ENCODE data around the gene ANKS1B.
"Not testable (repeated sequence)": the region's sequence is repeated elsewhere in the genome, so short reads cannot be mapped to it uniquely, and the experiment has no call there.

DNA sequence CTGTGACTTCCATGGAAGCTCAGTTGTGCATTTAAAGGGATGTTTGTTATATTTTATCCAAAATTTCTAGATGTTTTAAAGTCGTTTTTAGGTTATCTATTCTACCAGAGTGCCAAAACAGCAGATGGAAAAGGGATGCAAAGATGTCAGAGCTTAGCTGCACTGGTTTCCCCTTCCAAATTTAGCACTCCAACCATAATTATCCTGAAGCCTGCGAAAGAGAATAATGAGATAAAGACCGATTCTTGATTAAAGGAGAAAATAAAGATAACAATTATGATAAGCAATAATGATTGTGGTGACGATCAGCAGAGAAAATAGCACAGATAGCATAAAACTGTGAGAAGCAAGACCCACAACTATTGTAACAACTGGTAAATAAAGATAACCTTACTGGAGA lies 186.8 kb downstream of the ANKS1B start:
- TF ChIP-seq CTCF (IDR thresholded peaks at IDR 0.05), result not testable (repeated sequence)
- TF ChIP-seq, protein P1, sequence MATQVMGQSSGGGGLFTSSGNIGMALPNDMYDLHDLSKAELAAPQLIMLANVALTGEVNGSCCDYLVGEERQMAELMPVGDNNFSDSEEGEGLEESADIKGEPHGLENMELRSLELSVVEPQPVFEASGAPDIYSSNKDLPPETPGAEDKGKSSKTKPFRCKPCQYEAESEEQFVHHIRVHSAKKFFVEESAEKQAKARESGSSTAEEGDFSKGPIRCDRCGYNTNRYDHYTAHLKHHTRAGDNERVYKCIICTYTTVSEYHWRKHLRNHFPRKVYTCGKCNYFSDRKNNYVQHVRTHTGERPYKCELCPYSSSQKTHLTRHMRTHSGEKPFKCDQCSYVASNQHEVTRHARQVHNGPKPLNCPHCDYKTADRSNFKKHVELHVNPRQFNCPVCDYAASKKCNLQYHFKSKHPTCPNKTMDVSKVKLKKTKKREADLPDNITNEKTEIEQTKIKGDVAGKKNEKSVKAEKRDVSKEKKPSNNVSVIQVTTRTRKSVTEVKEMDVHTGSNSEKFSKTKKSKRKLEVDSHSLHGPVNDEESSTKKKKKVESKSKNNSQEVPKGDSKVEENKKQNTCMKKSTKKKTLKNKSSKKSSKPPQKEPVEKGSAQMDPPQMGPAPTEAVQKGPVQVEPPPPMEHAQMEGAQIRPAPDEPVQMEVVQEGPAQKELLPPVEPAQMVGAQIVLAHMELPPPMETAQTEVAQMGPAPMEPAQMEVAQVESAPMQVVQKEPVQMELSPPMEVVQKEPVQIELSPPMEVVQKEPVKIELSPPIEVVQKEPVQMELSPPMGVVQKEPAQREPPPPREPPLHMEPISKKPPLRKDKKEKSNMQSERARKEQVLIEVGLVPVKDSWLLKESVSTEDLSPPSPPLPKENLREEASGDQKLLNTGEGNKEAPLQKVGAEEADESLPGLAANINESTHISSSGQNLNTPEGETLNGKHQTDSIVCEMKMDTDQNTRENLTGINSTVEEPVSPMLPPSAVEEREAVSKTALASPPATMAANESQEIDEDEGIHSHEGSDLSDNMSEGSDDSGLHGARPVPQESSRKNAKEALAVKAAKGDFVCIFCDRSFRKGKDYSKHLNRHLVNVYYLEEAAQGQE (IDR thresholded peaks at IDR 0.05; ENCODE audit: insufficient read depth in 1 of 2, low read depth in 2 of 2, low read length in 1 of 2), result not testable (repeated sequence)
